NCI-H2196 (cell line): Measurements from ENCODE around the gene GOT1.

ENCODE experiments used
- DNase-seq: peaks from one replicate; lab custom pipeline; 2025; ENCODE audit not compliant: unreplicated experiment; lab: John Stamatoyannopoulos, UW

Gene GOT1

GRCh38 chr10:99433378-99434020 is 3.1 kb upstream of the GOT1 start:
- peak; percentile 3 for DNase-seq

- DNase-seq: no peak
These were observed 2.5 kb upstream of the GOT1 start for GRCh38 chr10:99432881-99433280.

GRCh38 chr10:99432047-99432446 is 1.6 kb upstream of the GOT1 start:
- no peak for DNase-seq

- DNase-seq: peak; percentile 20
These were observed 851 bp upstream of the GOT1 start for GRCh38 chr10:99431190-99431760.

GRCh38 chr10:99430116-99430450 is 341 bp downstream of the GOT1 start:
- DNase-seq: no peak

- no peak for DNase-seq
These were observed 818 bp downstream of the GOT1 start for GRCh38 chr10:99429517-99430095.

- DNase-seq: no peak
These were observed 2.7 kb downstream of the GOT1 start for GRCh38 chr10:99427566-99428190.

GRCh38 chr10:99426689-99427088 is 3.7 kb downstream of the GOT1 start:
- DNase-seq: no peak

GRCh38 chr10:99425204-99425603 is 5.2 kb downstream of the GOT1 start:
- no peak for DNase-seq

GRCh38 chr10:99424656-99425055 is 5.8 kb downstream of the GOT1 start:
- DNase-seq: no peak

- DNase-seq: no peak
These were observed 7.8 kb downstream of the GOT1 start for GRCh38 chr10:99422529-99423096.

- DNase-seq: no peak
These were observed 9.1 kb downstream of the GOT1 start for GRCh38 chr10:99421233-99421739.

- DNase-seq: no peak
These were observed 10.7 kb downstream of the GOT1 start for GRCh38 chr10:99419688-99420087.

- DNase-seq: no peak
These were observed 11.4 kb downstream of the GOT1 start for GRCh38 chr10:99418910-99419624.

- no peak for DNase-seq
These were observed 18.3 kb downstream of the GOT1 start for GRCh38 chr10:99412099-99412498.

- no peak for DNase-seq
These were observed 18.9 kb downstream of the GOT1 start for GRCh38 chr10:99411546-99411945.

- no peak for DNase-seq
These were observed 19.5 kb downstream of the GOT1 start for GRCh38 chr10:99410876-99411275.

- no peak for DNase-seq
These were observed 20.3 kb downstream of the GOT1 start for GRCh38 chr10:99410146-99410545.

GRCh38 chr10:99406149-99406548 is 24.3 kb downstream of the GOT1 start:
- no peak for DNase-seq

GRCh38 chr10:99403674-99404073 is 26.8 kb downstream of the GOT1 start:
- DNase-seq: no peak

GRCh38 chr10:99399664-99400063 is 30.8 kb downstream of the GOT1 start:
- DNase-seq: no peak
